Amniotic stem cell (primary cell): ENCODE measurements around the gene EML1.

Experiments
- DNase-seq: peaks from one replicate; lab custom pipeline; 2025; lab: John Stamatoyannopoulos, UW

EML1 gene

DNA sequence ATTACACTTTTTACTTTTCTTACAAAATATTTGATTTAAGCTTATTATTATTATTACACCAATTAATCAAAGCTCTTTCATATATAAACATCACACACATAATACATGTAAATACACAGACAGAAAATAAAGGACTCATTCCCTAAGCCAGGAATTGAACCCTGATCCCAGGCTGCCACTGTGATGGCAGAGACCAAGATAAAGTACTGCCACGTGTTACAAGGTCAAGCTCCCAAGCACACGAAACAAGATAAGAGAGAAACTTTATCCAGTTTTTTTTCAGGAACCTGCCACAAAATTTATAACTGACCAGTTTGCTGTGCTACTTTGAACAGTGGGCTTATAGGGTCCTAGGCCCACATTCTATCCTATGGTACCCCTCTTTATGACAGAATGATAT is 111.3 kb downstream of the EML1 start:
- DNase-seq = no peak

DNA sequence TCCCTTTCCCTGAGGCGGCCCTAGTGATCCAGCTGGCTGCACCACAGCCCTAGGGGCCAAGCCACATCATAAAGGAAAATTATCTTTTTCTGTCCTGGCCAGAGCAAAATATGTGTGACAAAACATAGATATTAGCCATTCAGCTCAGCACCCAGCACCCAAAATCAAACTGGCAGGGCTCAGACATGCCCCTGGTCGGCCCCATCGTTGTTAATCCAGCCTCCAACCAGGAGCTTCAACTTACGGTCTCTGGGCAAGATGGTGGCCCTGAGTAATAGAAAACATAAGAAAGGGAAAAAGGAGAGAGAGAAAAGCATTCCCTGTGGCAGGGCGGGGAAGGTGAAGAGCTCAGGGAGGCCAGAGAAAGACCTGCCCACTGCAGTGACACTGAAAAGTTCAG is 111.9 kb downstream of the EML1 start:
- DNase-seq = no peak

DNA sequence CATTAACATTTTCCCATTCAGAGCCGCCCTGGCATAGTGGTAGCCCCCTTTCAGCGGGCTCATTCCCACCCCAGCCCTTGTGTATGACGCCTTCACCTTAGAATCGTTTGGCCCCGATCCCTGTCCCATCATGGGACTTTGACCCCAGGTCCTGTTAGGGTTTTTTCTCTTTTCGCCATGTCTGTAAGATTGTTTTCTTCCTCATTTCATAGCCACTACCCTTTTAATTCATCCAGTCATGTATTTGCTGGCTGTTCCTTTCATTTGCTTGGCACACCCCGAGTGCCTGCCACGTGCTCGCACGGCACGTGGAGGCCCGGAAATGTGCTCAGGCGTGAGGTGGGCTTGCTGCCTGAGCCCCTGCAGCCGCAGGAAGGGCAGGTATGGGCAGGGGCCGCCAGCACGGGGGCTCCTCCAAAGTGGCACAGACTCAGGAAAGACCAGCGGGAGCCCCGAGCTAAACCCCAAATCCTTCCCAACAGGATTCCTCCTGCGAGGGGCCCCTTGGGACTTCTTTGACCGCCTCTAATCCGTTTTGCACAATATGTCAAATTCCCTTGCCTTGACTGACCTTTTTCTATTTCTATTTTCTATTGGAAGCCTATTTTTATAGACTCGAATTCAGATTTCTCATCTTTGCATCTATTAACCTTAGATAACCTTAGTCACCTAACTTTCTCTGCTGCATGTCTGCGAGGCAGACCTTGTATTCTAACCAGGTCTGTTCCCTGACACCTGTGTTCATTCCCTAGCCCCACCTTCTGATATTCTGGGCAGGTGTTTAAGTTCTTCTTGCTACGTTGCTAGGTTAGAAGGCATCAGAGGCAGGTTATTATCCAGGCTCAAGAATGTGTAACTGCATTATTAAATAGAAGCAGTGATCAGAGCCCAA is 114.8 kb downstream of the EML1 start:
- DNase-seq = no peak

DNA sequence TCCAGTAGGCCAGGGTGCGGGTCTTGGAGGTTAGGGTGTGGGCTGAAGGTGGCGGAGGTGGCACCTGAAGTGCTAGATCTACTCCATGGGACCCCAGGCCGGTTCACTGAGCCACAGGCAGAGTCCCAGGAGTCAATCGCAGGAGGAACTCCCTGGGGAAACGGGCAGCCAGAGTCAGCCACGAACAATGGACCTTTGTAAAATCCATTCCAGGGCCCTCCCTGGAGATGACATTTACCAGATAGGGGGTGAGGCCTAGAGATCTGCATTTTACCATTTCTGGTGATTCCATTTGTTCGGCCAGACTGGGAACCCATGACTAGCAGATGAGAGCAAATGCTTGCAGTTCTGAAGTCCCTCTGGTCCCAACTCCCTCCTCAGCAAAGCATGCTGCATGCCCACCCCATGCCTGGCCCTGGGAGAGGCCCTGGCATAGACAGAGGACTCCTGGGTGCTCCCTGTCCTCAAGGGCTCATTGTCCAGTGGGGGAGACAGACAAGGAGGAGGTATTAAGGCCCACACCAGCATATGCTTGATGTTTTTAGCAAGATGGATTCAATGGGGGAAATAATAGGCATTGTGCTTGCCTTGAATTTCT is 115.5 kb downstream of the EML1 start:
- no peak for DNase-seq

DNA sequence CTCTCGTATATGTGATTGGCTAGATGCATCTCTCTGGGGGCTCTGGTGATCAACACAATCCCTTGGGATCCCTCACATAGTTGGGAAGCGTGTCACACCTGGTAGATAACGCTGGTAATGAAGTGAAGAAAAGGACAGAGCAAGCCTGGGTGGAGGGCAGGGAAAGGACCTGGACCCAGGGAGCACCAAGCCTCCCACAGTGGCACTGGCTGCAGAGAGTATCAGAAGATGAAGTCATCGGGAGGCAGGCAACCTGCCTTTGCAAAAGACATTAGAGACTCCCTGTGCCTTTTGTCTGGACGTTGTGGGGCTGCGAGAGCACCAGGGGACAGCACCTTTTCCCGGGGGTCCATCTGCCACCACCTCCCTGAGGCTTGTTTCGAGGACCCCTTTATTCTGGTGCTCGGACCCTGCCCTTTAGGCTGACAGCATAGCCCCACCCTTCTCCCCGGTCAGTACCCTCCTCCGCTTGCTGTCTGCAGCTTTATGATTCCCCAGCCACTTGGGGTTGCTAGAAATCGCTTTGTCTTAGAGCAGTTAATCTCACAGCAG is 116.4 kb downstream of the EML1 start:
- DNase-seq = no peak

DNA sequence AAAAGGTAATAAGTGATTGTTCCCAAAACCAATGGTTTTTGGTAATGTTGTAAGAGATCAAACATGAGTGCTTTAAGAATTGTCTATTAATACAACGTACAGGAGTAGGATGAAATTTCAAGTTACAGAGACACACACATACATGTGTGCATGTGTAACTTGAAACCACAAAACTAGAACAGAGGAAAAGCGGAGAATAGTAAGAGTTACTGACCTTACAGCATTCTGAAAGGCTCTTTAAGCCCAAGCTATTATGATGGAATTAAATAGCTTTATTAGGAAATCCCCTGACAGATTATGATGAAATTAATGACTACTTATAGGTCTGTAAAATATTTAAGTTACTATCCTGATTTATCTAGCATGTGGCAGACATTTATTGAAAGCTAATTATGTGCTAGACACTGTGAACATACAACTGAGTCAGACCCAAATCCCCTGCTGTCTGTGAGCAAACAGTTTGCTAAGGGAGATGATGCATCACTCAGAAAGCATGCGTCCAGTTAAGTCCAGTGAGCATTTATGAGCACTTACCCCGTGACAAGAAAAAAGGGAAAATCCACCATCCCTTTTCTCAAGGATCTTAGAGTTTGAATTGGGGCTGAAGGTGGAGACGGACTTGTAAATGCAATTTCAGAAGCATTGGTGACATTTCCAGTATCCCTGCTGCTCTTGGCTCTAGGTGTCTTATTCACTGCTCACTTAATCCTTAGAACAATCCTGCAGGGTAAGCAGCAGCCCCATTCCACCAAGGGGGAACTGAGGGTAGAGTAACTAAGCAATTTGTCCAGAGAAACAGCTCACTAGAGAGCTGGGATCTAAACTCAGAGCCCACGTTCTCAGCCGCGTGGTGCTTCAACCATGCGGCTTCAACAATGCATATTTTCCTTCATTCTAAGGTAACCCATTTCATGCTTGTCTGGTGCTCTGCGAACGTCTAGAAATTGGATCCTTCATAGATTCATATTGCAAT is 117.4 kb downstream of the EML1 start:
- DNase-seq = peak; percentile 63

DNA sequence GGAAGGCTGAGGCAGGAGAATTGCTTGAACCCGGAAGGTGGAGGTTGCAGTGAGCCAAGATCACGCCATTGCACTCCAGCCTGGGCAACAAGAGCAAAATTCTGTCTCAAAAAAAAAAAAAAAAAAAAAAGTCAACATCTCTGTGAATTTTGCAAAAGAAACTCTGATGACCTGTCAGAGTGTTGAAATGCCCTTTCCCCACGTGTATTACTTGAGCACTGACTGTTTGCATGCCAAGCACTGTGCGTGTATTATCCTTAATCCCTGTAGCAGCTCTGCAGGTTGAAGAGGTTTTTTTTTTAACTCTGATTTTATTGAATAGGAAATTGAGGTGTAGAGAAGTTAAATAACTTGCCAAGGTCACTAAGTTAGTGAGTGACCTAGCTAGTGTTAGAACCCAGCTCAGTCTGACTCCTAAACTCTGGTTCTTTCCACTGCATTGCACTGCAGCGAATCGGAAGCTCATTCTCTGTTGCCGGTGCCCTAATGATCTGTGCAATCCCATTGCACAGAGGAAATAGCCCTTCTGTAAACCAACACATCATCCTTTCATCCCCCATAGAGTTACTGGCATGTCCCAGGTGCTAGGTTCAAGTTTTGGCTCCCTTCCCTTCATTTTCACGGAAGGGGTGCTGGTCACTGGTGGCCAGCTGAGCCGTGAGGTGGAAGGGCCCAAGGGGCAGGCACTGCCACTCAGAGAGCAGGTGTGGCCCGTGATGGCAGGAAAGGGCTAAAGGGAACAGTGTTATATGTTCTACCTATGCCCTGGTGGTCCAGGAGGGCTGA is 122.3 kb downstream of the EML1 start:
- DNase-seq = no peak

DNA sequence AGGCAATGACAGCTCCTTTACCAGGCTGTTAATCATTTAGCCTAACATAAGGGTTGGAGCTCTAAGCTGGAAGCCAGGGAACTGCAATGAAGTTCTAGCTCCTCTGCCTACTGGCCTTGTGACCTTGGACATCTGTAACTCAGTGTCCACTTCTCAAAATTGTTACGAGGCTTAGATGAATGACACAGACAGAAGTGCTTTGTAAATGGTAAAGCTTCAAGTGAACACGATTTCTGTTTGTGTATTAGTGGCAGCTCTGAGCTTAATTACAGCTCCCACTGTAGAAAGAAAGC is 122.8 kb downstream of the EML1 start:
- no peak for DNase-seq

DNA sequence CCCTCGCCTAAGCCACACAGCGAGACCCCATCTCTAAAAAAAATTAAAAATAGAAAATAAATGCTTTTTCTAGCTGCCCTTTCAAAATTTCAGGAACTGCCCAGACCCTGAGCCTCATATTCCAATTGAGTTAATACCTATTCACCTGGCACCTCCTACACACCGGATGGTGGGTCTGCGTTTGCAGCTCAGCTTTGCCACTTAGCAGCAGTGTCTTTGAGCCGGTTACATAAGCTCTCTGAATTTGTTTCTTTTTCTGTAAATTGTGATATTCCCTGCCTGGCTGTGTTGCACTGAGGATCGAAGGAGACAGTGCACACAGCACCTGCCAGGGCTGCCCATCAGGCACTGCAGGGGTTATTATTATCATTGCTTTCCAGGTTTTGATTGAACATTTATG is 125.6 kb downstream of the EML1 start:
- DNase-seq = no peak

DNA sequence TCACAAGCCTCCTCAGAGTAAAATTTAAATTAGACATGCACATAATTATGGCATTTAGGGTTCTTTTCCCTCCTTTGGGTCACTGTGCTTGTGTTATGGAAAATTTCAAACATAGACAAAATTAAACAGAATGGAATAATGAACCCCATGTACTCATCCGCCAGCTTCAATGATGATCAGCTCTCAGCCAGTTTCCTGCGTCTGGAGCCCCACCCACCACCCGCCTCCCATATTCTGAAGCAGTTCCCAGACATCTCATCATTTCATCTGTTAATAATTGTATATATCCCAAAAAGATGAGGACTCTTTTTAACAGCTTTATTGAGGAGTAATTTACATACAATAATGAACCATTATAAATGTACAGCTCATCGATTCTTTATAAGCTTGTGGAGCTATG is 128.2 kb downstream of the EML1 start:
- DNase-seq = no peak

DNA sequence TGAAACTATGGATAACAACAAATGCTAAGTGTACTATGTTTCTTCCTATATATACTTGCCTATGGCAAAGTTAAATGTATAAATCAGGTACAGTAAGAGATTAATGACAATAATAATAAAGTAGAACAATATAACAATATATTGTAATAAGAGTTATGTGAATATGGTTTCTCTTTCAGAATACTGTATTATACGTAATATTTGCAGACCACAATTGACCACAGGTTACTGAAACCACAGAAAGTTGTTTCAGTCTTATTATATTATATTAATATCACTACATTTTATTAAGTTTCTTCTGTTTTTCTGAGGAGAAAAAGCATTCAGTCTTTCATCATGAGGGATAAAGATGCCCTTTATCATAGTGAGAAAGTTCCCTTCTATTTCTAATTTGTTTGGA is 131.2 kb downstream of the EML1 start:
- DNase-seq = no peak

DNA sequence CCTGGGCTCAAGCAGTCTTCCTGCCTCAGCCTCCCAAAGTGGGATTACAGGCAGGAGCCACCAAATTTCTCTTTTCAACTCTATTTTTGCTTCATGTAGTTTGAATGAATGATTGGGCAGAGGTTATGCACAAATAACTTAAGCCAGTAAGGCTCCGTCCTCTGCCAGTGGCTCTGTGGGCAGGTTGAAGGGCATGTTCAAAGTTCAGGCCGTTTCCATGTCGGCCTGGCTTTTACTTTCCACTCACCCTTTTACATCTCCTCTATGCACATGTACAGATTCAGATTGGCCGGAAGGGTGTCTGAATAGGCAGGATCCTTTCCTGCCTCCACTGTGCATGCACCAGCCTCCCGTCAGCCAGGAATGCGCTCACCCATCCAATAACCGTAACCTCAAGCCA is 132.3 kb downstream of the EML1 start:
- DNase-seq = no peak

DNA sequence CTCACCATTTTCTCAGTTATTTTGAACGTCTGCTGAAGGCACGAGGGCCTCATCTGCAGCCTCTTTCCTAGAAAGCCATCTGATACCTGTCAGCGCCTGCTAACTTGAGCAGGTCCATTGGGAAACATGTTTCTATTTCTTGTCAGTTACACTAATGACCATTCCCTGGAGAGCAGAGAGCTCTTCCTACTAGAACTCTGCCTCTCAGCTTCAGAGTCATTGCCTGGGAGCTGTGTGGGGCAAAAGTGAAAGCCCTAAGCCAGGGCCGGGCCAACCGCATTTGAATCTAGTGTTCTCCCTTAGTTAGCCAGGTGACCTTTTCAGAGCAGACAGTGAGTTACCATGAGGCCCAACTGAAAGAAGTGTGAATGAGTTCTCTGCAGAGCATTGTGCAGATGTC is 135.8 kb downstream of the EML1 start:
- no peak for DNase-seq

DNA sequence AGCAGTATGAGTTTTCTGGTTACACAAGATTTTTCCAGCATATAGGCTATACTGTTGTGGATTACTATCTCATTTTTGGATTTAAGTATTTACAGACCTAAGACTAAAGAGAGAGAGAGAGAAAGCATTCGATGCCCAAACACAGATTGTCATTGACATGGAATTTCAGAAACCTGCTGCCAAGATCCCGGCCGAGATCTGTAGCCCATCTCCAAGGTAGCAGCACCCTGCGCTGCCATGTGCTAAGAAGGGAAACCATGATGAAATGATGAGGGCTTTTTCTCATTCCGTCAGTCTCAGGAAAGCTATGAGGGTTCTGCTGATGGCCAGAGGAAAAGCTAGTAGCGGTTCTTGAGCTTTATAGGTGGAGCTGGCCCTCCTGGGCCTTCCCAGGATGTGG is 136.4 kb downstream of the EML1 start:
- DNase-seq = no peak

DNA sequence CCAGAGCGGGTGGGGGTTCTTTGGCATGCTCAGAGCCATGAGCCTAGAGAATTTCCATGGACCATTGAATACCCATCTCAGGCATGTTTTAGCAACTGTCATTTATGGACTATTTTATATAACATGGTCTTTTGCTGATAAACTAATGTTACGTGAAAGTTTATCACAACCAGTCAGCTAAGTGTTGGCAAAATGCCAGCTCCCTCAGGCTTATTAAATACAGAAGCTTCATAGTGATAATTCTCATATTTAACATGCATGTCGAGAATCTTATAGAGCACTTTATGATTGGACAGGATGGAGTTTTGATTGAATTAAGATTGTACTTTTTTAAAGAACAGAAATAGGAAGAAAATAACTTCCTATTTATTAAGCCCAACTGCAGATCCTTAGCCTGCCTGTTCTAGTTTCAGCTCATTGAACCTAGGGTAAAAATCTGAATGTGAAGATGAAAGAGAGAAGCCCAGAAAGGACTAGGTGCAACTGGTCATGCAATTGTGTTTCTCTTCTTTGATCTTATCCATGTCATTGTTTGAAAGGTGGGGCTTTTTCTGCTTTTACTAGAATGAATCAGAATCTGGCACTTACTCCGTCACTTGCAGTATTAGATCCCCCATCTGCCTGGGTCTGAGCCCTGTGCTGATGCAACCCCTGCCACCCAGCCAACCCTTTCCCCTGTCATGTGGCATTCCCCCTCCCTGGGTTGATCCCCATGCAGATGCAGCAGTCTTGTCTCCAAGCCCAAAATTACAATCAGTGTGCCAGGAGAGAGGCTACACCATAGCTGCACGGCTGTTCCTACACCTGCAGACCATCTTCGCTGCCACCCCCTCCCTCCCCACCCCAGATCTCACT is 137.4 kb downstream of the EML1 start:
- DNase-seq = no peak

DNA sequence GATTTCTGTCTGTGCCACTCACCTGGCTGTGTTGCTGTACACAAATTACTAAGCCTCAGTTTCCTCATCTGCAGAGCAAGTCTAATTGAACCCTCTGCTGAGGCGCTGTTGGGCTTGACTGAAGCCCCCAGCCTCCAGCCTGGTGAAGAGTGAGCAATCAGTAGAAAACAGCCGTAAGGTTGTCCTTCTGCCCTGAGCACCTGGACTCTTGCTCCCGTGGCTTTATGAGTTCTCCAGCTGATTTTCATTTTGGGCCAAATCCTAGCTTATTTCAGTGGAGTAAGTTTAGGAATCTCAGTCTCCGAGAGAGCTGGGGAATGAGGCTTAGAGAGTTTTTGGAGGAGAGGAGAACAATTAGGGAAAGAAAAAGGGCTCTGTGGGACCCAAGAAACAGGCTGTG is 138.1 kb downstream of the EML1 start:
- DNase-seq = no peak

DNA sequence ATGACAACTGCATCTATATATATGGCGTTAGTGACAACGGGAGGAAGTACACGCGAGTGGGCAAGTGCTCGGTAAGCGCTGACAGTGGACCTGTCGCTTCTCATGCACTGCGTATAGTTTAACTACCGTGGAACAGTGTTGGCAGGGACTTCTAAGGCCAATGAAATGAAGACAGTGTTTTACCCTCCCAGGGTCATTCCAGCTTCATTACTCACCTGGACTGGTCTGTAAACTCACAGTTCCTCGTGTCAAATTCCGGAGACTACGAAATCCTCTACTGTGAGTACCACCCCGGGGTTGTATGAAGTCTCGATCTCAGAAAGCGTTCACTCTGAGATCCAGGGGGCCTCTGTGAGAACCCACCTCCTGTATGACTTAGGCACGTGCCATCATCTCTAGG is 142.8 kb downstream of the EML1 start:
- DNase-seq = no peak

DNA sequence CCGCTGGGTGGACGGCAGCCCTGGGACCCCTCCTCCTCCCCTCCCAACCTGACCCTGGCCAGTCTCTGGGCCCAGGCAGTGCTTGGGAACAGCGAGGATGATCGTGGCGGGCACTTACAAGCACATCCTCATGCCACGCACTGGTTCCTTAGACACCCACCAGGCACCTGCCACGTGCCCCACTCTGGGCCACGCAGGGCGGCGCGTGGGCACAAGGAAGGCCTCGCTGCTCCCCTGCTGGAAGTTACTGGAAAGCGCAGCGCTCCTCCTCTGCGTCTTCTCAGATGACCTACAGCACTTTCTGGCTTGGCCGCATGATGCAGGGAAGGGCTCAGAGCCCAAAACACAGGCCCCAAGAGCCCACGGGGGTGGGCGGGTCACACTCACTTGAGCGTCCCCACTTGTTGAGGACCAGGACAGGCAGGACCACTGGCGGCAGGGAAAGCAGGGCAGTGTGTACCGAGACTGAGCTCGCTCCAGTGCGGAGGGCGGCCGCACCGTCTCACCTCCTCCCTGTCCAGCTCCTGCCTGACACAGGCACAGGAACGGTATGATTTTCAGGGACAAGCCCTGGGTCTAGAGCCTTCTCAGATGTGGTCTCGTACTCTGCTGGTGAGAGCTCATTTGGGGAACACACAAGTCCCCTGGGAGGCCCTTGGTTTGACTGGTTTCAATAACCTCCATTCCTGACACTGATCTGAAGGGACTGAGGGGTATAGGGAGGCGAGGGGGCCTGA is 143.7 kb downstream of the EML1 start:
- no peak for DNase-seq

DNA sequence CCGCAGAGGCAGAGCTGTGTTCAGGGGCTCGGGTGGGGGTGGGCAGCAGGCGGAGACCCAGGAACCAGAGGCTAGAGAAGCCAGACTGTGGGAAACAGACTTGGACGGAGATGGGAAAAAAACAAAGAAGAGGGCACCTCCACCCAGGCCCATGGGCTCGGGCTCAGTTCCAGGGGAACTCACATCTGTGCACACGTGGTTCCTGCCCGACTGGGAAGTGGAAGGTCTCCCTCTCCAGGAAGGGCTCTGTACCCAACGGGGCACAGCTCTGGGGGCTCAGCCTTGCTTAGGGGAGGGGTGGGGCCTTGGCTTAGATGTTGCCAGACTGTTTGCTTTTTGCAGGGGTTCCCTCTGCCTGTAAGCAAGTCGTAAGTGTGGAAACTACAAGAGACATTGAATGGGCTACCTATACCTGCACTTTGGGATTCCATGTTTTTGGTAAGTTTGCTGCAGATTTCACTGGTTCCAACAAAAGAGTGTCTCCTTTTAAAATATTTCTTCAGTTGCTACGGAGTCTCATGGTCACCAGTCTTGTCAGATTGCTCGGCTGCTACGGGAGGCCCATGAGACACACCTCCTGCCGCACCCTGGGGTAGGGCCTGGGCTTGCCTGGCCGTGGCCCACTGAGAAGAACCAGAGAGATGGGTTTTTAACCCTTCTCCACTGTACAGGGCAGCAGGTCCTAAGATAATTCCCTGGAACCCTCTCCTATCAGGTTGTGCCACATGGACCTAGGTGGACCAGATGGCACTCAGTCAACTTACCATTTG is 144.4 kb downstream of the EML1 start:
- no peak for DNase-seq
